Left ventricle myocardium inferior (tissue), 1 donor: Measurements from ENCODE around the gene ASCC3. TPM values are rescaled to one million over a fixed set of nuclear protein-coding genes. Genes with fewer than 3 reads are reported as not detected.

Source experiments
- DNase-seq: peaks from one replicate; pipeline ENCODE4 v3.0.0-alpha.2; 2020
- H3K27ac ChIP-seq: fragments of 200-600 bp; replicated peaks from 2 replicates; pipeline ENCODE4 v1.8.0; 2021
- H3K27me3 ChIP-seq: fragments of 200-600 bp; 2 replicates; pipeline ENCODE4 v1.8.0; 2021; ENCODE audit warnings: low read depth
- H3K36me3 ChIP-seq: fragments of 200-600 bp; 2 replicates; pipeline ENCODE4 v1.8.0; 2021
- H3K4me1 ChIP-seq: fragments of 200-600 bp; 2 replicates; pipeline ENCODE4 v1.8.0; 2021
- H3K4me3 ChIP-seq: fragments of 200-600 bp; 2 replicates; pipeline ENCODE4 v1.8.0; 2021; ENCODE audit warnings: mild to moderate bottlenecking, moderate library complexity
- H3K9me3 ChIP-seq: fragments of 200-600 bp; replicated peaks from 2 replicates; pipeline ENCODE4 v1.8.0; 2021
- CTCF ChIP-seq: fragments of 200-600 bp; IDR thresholded peaks from 2 replicates; pipeline ENCODE4 v1.8.0; 2021; ENCODE audit warnings: antibody characterized with exemption, mild to moderate bottlenecking, borderline replicate concordance
- intact Hi-C: fragments of 100-400 bp; cut with micrococcal nuclease; formaldehyde crosslinking; loops from one replicate; pipeline ENCODE4 v1.11.0; 2022
- total RNA-seq: library from RNA; stranded (reverse); fragmentation: NEBNext Ultra II Directional; extraction: Animal tissue kit (Norgen Biotek cat#: 25700); gene quantifications from one replicate; pipeline ENCODE4 v1.2.1, GENCODE V29; 2021
- donor health status: DM: no; HTN: yes; CAD: no; lungs with severe emphysema.

The ASCC3 gene
- total RNA-seq, 1 donor from 2014 or later, result 16.7 TPM

GRCh38 chr6:100780648-100781047, 100.5 kb downstream of the ASCC3 start:
- intact Hi-C loops, result no loop called here
- no peak for DNase-seq
- Histone ChIP-seq H3K36me3 (no peaks in the 10 kb centered on the region), H3K27me3 (no peaks in the 10 kb centered on the region), H3K27ac (no peak overlapping the region), H3K4me3 (no peak overlapping the region), H3K4me1 (no peaks in the 10 kb centered on the region), H3K9me3 (no peaks in the 10 kb centered on the region)
- TF ChIP-seq CTCF, result no peak

- no peak overlapping the region for H3K4me3 ChIP-seq
- no peaks in the 10 kb centered on the region for H3K9me3 ChIP-seq
- no peak for DNase-seq
- no peaks in the 10 kb centered on the region for H3K27me3 ChIP-seq
- no peaks in the 10 kb centered on the region for H3K4me1 ChIP-seq
- intact Hi-C loops, result no loop called here
- TF ChIP-seq CTCF, result no peak
- no peaks in the 10 kb centered on the region for H3K36me3 ChIP-seq
- no peak overlapping the region for H3K27ac ChIP-seq
These were observed 105.5 kb downstream of the ASCC3 start for GRCh38 chr6:100775667-100776066.

GRCh38 chr6:100774681-100775080, 106.4 kb downstream of the ASCC3 start:
- no peak for DNase-seq
- intact Hi-C loops, result no loop called here
- no peaks in the 10 kb centered on the region for H3K4me1 ChIP-seq
- no peak overlapping the region for H3K4me3 ChIP-seq
- H3K27ac ChIP-seq, result no peak overlapping the region
- no peak for TF ChIP-seq CTCF
- H3K27me3 ChIP-seq, result no peaks in the 10 kb centered on the region
- H3K9me3 ChIP-seq, result no peaks in the 10 kb centered on the region
- no peaks in the 10 kb centered on the region for H3K36me3 ChIP-seq

DNA sequence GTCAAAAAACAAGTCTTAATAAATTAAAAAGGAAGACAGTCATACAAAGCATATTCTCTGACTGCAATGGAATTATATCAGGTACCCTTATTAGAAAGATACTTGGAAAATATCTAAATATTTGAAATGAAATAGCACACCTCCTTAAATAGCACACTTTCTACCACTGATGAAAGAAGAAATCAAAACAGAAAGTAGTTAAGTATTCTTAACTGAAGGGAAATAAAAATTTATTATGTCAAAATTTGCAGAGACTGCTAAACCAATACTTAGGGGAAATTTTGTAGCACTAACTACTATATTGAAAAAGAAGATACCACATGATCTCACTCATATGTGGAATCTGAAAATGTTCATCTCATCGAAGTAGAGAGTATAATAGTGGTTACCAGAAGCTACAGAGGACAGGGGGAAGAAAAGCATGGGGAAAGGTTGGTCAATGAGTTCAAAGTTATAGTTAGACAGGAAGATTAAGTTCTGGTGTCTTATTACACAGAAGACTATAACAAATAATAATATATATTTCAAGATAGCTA, 112.2 kb downstream of the ASCC3 start:
- no peak overlapping the region for H3K4me3 ChIP-seq
- H3K4me1 ChIP-seq, result no peaks in the 10 kb centered on the region
- TF ChIP-seq CTCF, result no peak
- H3K9me3 ChIP-seq, result peaks cover 5% of the 10 kb centered on the region
- intact Hi-C loops, result no loop called here
- peaks cover 34% of the 10 kb centered on the region for H3K36me3 ChIP-seq
- H3K27me3 ChIP-seq, result no peaks in the 10 kb centered on the region
- H3K27ac ChIP-seq, result no peak overlapping the region
- no peak for DNase-seq

DNA sequence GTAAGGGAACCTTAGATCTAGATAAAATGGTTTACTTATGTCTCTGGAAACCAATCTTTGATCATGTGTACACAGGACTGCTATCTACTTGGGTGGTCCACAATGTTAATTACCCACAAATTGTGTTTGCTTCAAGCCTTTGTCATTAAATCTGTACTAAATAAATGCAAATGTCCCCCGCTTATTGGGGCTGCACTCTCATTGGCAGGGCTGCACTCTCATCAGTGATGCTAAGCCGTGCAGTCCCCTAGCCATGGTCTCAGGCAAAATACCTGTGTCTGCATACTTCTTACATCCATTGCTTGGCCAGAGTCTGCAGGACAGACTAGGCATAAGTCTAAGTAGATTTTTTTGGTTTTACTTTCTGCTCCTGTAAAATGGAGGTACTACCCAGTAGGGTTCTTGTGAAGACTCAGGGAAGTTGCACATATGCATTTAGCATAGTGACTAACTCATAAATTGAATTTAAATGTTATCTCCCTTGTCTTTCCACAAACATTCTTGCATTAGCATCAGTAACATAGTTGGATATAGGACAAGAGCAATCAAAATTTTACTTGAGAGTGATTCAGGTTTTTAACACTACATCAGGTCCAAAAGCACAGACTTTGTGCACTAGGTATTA, 117.4 kb downstream of the ASCC3 start:
- H3K36me3 ChIP-seq, result peaks cover 72% of the 10 kb centered on the region
- no peak for TF ChIP-seq CTCF
- H3K27ac ChIP-seq, result no peak overlapping the region
- peaks cover 11% of the 10 kb centered on the region for H3K9me3 ChIP-seq
- intact Hi-C loops, result no loop called here
- no peaks in the 10 kb centered on the region for H3K4me1 ChIP-seq
- H3K27me3 ChIP-seq, result no peaks in the 10 kb centered on the region
- no peak for DNase-seq
- H3K4me3 ChIP-seq, result no peak overlapping the region
